ENCODE results near the gene CCDC50. TPM values are rescaled to one million over a fixed set of nuclear protein-coding genes. Genes with fewer than 3 reads are reported as not detected.

The CCDC50 gene
- total RNA-seq: 100 to 1,000 TPM in 3 of 4 donors, 10 to 100 TPM in 1; 93.3 to 182 (median 125) TPM

DNA sequence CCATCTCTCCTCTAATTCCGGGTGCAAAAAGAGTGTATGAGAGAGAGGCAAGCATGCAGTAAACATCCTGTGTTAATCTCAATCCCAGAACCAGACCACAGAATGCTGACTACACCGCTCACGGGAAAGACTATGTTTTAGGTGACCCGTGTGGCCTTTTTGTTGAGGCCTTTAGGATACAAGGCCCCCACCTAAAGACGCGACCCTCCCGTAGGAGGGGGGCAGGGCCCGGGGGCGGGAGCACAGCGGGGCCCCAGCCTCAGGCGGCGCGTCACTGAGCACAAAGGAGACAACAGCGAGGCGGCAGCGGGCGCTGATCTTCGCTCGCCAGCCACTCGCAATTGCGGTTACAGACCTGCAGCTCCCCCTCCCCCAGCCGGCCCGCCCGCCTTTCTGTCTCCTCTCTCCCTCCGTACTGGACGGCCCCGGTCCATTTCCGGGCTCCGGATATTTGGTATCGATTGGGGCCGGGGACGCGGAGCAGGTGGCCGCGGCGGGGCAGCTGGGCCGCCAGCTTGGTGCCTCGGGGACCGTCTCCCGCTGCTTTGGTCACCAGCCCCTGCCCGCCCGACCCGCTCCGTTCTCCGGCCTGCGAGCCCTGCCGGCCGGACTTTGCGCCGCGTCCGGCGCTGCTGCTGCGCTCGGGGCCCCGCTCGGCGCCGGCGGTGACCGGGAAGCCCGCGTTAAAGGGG lies at the start of gene CCDC50:
Gene CCDC50, plus strand, starts transcription at position 433 of the 692 bp plus-strand sequence. CDS start 281 bp downstream, outside the sequence.
- DNase-seq (ENCODE audit: low spot score) (peak; percentile 76), ATAC-seq (ENCODE audit: low FRiP score) (peak; percentile 84)
- TF ChIP-seq, protein P1, sequence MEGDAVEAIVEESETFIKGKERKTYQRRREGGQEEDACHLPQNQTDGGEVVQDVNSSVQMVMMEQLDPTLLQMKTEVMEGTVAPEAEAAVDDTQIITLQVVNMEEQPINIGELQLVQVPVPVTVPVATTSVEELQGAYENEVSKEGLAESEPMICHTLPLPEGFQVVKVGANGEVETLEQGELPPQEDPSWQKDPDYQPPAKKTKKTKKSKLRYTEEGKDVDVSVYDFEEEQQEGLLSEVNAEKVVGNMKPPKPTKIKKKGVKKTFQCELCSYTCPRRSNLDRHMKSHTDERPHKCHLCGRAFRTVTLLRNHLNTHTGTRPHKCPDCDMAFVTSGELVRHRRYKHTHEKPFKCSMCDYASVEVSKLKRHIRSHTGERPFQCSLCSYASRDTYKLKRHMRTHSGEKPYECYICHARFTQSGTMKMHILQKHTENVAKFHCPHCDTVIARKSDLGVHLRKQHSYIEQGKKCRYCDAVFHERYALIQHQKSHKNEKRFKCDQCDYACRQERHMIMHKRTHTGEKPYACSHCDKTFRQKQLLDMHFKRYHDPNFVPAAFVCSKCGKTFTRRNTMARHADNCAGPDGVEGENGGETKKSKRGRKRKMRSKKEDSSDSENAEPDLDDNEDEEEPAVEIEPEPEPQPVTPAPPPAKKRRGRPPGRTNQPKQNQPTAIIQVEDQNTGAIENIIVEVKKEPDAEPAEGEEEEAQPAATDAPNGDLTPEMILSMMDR (IDR thresholded peaks at IDR 0.05): no peak

GRCh38 chr3:191280111-191280510 lies 49.1 kb upstream of the CCDC50 start:
- no peak for DNase-seq (ENCODE audit: low spot score)
- TF ChIP-seq, protein P1 (IDR thresholded peaks at IDR 0.05): no peak
- ATAC-seq (ENCODE audit: low FRiP score): no peak

DNA sequence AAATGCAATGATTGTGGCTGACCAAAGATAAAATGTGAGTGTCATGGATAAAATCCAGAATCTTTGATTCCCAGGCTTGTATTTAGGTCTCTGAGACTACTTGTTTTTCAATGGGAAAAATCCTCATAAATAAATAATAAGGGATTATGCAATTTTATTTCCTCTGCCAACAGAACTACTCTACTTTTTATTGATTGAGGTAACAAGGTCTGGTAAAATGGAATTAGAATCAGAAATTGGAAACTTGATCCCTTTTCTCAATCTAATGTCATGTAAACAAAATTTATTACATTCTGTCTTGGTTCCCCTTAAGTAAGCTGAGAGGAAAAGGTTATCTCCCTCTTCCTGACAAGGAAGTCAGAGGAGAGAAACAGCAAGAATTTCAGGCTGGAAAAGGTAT lies 48.3 kb upstream of the CCDC50 start:
- no peak for DNase-seq (ENCODE audit: low spot score)
- ATAC-seq (ENCODE audit: low FRiP score): no peak
- TF ChIP-seq, protein P1 (IDR thresholded peaks at IDR 0.05): no peak

- ATAC-seq (ENCODE audit: low FRiP score) (no peak), DNase-seq (ENCODE audit: low spot score) (no peak)
- TF ChIP-seq, protein P1 (IDR thresholded peaks at IDR 0.05): no peak
Measured at GRCh38 chr3:191282251-191283185, 46.7 kb upstream of the CCDC50 start.

DNA sequence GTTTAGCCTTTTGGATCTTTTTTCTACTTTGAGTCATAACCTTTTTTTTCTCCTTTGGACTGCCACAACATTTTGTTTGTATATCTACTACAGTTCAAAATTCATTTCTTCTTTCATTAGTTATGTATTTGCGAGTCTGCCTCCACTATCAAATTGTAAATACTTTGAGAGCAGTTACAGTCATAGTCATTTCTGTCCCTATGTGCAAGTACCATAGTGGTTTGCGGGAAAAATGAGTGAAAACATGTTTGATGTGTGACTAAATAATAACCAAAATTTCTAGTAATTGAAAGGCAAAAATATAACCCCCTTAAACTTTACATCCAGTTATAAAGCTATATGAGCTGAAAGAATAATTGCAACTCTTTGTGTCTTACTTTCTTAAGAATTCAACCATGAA lies 45.8 kb upstream of the CCDC50 start:
- ATAC-seq (ENCODE audit: low FRiP score) (no peak), DNase-seq (ENCODE audit: low spot score) (no peak)
- TF ChIP-seq, protein P1 (IDR thresholded peaks at IDR 0.05): no peak

- TF ChIP-seq, protein P1 (IDR thresholded peaks at IDR 0.05): no peak
- ATAC-seq (ENCODE audit: low FRiP score) (peak; percentile 37), DNase-seq (ENCODE audit: low spot score) (no peak)
Measured at GRCh38 chr3:191290311-191291025, 38.7 kb upstream of the CCDC50 start.
